Subcutaneous adipose tissue (tissue), 4 donors: ENCODE results near the gene CPA5. TPM values are rescaled to one million over a fixed set of nuclear protein-coding genes. Genes with fewer than 3 reads are reported as not detected.

ENCODE experiments used
- total RNA-seq, 4 donors: library from RNA; depleted of rRNA; stranded (reverse); fragments of >200 nt; gene quantifications; one replicate each; pipeline ENCODE4 v1.1.0, GENCODE V29; 2016
- TF ChIP-seq, protein P1 (sequence below): fragments of 450-650 bp; IDR thresholded peaks from one replicate; pipeline ENCODE4 v1.5.1; 2016; ENCODE audit warnings: low read depth, mild to moderate bottlenecking, control low read depth, antibody characterized with exemption, moderate library complexity

The CPA5 gene
- total RNA-seq, 4 donors from 2014 or later = not detected

DNA sequence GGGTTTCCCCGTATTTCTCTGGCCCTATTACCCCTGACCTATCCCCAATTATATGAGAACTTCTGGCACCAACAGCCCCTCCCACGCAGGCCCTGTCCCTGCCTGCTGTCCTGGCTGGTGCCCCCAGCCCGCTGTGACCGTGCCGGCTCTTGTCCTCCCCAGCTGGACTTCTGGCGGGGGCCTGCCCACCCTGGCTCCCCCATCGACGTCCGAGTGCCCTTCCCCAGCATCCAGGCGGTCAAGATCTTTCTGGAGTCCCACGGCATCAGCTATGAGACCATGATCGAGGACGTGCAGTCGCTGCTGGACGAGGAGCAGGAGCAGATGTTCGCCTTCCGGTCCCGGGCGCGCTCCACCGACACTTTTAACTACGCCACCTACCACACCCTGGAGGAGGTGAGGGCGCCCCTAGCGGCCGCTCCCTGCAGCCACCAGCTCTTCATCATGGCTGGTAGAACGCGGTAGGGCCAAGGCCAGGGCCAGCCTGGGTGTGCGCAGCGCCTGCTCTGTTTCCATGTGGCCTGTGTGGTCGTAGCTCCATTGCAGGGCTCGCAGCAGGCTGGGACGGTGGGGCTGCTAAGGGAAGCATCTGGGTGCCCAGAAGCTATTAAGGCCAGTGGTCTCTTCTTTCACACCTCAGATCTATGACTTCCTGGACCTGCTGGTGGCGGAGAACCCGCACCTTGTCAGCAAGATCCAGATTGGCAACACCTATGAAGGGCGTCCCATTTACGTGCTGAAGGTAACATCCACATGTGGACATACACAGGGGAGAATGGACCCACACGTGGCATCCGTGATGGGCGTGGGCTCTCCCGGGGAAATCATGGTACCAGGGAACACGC, 37.1 kb downstream of the CPA5 start:
- TF ChIP-seq, protein P1, sequence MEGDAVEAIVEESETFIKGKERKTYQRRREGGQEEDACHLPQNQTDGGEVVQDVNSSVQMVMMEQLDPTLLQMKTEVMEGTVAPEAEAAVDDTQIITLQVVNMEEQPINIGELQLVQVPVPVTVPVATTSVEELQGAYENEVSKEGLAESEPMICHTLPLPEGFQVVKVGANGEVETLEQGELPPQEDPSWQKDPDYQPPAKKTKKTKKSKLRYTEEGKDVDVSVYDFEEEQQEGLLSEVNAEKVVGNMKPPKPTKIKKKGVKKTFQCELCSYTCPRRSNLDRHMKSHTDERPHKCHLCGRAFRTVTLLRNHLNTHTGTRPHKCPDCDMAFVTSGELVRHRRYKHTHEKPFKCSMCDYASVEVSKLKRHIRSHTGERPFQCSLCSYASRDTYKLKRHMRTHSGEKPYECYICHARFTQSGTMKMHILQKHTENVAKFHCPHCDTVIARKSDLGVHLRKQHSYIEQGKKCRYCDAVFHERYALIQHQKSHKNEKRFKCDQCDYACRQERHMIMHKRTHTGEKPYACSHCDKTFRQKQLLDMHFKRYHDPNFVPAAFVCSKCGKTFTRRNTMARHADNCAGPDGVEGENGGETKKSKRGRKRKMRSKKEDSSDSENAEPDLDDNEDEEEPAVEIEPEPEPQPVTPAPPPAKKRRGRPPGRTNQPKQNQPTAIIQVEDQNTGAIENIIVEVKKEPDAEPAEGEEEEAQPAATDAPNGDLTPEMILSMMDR = no peak

DNA sequence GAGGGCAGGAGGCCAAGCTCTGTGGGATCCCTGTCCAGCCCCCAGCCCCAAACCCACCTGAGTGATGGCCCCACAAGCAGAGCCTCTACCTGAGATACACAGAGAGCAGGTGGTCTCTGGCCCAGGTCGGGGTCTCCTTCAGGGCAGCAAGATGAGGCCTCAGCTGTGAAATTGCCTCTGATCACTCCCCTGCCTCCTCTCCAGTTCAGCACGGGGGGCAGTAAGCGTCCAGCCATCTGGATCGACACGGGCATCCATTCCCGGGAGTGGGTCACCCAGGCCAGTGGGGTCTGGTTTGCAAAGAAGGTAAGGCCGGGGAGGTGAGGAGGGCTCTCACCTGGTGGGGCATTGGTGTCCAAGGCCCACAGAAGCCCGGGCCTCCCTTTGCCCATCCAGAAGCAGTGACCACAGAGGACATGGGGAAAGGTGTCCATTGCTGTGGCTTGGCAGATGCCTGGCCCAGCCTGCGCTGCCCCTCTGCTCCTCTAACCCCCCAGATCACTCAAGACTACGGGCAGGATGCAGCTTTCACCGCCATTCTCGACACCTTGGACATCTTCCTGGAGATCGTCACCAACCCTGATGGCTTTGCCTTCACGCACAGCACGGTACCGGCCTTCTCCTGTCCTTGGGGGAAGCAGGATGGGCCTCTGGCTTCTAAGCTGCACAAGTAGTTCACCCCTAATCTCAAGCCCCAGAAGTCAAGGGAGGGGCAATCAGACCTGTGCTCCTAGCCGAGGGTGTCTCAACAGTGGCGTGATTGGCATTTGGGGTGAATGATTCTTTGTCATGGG, 38.8 kb downstream of the CPA5 start:
- TF ChIP-seq, protein P1 = no peak

DNA sequence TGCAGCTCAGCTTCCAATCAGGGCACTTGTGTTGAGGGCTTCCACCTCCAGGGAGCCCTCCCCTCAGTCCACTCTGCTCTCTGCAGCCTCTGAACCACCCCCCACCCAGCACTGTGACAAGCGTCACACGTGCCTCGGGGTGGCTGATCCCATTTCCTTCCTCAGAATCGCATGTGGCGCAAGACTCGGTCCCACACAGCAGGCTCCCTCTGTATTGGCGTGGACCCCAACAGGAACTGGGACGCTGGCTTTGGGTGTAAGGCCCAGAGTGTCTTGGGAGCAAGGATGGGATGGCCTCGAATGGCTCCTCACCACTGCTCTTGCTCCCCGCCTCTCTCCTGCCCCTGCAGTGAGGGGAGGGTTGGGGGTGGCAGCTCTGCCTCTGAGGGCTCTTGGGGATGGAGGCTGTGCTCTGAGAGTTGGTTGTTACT, 39.8 kb downstream of the CPA5 start:
- TF ChIP-seq, protein P1 = no peak

DNA sequence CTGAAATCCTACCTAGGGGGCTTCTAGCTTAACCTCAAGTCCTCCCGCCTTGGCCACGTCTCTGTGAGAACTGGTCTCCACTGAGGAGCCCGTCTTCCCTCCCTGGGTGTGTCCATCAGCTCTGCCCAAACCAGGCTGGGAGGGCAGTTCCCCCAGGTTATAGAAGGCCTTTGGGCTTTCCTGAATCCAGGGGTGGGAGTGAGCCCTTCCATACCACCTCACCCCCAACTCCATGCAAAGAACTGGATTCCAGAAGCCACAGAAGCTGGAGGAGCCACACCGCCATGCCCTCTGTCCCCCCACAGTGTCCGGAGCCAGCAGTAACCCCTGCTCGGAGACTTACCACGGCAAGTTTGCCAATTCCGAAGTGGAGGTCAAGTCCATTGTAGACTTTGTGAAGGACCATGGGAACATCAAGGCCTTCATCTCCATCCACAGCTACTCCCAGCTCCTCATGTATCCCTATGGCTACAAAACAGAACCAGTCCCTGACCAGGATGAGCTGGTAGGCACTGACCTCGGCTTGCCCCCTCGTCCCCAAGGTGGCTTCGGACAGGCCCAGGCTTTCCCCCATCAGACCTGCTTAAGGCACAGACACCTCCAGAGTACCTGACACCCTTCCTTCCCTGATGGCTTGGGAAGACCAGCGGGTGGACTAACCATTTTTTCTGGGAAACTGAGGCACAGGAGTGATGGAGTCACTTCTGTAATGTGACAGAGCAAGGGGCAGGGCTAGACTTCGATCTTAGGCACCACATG, 40.4 kb downstream of the CPA5 start:
- TF ChIP-seq, protein P1 = no peak

DNA sequence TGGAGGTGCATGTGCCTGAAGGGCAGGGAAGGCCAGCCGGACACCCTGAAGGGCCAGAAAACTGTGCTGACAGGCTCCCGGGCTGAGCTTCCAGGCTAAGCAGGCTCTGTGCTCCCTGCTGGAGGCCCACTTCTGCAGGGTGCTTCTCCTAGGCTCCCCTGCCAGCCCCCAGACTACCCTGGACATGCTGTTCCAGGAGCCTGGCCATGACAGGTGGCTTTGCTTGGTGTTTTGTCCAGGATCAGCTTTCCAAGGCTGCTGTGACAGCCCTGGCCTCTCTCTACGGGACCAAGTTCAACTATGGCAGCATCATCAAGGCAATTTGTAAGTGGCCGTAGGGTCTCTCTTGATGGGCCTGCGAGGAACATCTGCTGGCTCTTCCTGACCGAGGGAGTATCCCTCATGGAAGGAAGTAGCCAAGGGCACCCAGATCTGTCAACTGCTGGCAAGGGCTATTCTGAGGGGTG, 41.0 kb downstream of the CPA5 start:
- TF ChIP-seq, protein P1 = no peak

DNA sequence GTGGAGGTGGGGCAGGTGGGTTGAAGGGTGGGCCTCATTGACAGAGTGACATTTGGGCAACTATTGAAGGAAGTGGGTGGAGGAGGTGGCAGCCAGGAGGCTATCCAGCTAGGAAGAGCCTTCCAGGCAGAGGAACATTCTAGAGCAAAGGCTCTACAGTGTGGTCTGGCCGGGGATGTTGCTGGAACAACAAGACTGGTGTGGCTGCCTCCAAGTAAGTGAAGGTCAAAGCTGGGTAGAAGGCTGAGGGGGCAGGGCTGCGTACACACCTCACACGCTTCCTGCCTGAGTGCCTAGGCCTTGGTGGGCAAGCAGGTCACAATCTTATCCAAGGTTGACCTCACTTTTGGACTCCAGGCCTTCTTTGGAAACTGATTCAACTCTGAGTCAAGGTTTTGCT, 42.3 kb downstream of the CPA5 start:
- TF ChIP-seq, protein P1 = no peak

DNA sequence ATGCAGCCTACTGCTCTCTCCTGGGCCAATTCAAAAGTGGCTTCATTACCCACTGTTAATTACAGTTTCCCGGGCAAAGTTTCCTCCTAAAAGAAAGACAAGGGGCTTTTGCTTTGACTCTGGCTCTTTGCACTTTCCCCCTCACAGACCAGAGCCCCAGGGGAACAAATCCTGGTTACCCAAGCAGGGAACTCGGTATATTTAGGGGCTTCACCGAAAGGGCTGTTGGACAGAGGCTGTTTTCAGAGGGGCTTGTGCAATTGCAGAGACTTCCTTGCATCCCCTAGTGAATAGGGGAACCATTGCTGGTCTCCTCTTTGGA, 42.7 kb downstream of the CPA5 start:
- TF ChIP-seq, protein P1 = no peak
